Trophoblast cell (in vitro differentiated cells and primary cell): Measurements from ENCODE around the gene PRSS48.

Source experiments
- DNase-seq, 2 donors: peaks; one replicate each; pipeline ENCODE4 v3.0.0-alpha.2; 2016
- H2AFZ ChIP-seq: 2 replicates; pipeline ENCODE4 v1.6.1; 2013; ENCODE audit warnings: low read length, moderate library complexity, mild to moderate bottlenecking; ENCODE audit not compliant: insufficient read depth, poor library complexity
- H2AK5ac ChIP-seq: 2 replicates; pipeline ENCODE4 v1.6.1; 2013; ENCODE audit warnings: mild to moderate bottlenecking, low read length
- H2BK120ac ChIP-seq: 2 replicates; pipeline ENCODE4 v1.6.1; 2013; ENCODE audit warnings: low read length, mild to moderate bottlenecking, moderate library complexity; ENCODE audit not compliant: insufficient read depth, poor library complexity
- H2BK12ac ChIP-seq: 2 replicates; pipeline ENCODE4 v1.6.1; 2013; ENCODE audit warnings: mild to moderate bottlenecking, low read length, moderate library complexity
- H2BK5ac ChIP-seq: 2 replicates; pipeline ENCODE4 v1.6.1; 2013; ENCODE audit warnings: low read length, low read depth, moderate library complexity, mild to moderate bottlenecking; ENCODE audit not compliant: poor library complexity
- H3K14ac ChIP-seq: 2 replicates; pipeline ENCODE4 v1.6.1; 2013; ENCODE audit warnings: mild to moderate bottlenecking, low read length
- H3K18ac ChIP-seq: 2 replicates; pipeline ENCODE4 v1.6.1; 2013; ENCODE audit warnings: mild to moderate bottlenecking, low read length
- H3K23ac ChIP-seq: 2 replicates; pipeline ENCODE4 v1.6.1; 2013; ENCODE audit warnings: low read length
- H3K27ac ChIP-seq: 2 replicates; pipeline ENCODE4 v1.5.1; 2013; ENCODE audit warnings: low read depth, mild to moderate bottlenecking, inconsistent platforms, low read length, moderate library complexity
- H3K27me3 ChIP-seq: 2 replicates; pipeline ENCODE4 v1.6.1; 2013; ENCODE audit warnings: inconsistent platforms, mild to moderate bottlenecking, low read length, moderate library complexity; ENCODE audit not compliant: insufficient read depth
- H3K36me3 ChIP-seq, 2 experiments: 1 replicate in 1 of 2; 2 replicates in 1 of 2; pipeline ENCODE4 v1.6.1; 2013; ENCODE audit warnings: low read length in 2 of 2, mild to moderate bottlenecking in 2 of 2, moderate library complexity in 1 of 2; ENCODE audit not compliant: insufficient read depth in 2 of 2, control insufficient read depth in 1 of 2
- H3K4ac ChIP-seq: 2 replicates; pipeline ENCODE4 v1.6.1; 2013; ENCODE audit warnings: low read depth, mild to moderate bottlenecking, low read length, moderate library complexity
- H3K4me1 ChIP-seq, 2 experiments: 1 replicate in 1 of 2; 2 replicates in 1 of 2; pipeline ENCODE4 v1.6.1; 2013; ENCODE audit warnings: low read length in 2 of 2, mild to moderate bottlenecking in 2 of 2, moderate library complexity in 1 of 2; ENCODE audit not compliant: insufficient read depth in 2 of 2, control insufficient read depth in 1 of 2
- H3K4me2 ChIP-seq: 2 replicates; pipeline ENCODE4 v1.6.1; 2013; ENCODE audit warnings: inconsistent platforms, mild to moderate bottlenecking, low read length, moderate library complexity
- H3K4me3 ChIP-seq: 2 replicates; pipeline ENCODE4 v1.5.1; 2013; ENCODE audit warnings: mild to moderate bottlenecking, low read depth, low read length, inconsistent platforms
- H3K79me1 ChIP-seq: one replicate; pipeline ENCODE4 v1.6.1; 2013; ENCODE audit warnings: low read length
- H3K79me2 ChIP-seq: 2 replicates; pipeline ENCODE4 v1.6.1; 2013; ENCODE audit warnings: low read length, mild to moderate bottlenecking; ENCODE audit not compliant: control insufficient read depth, insufficient read depth, poor library complexity
- H3K9ac ChIP-seq: 2 replicates; pipeline ENCODE4 v1.6.1; 2013; ENCODE audit warnings: mild to moderate bottlenecking, low read length
- H3K9me3 ChIP-seq: 2 replicates; pipeline ENCODE4 v1.6.1; 2013; ENCODE audit warnings: low read depth, mild to moderate bottlenecking, control low read depth, inconsistent platforms, low read length; ENCODE audit not compliant: insufficient read depth
- H4K12ac ChIP-seq: 2 replicates; pipeline ENCODE4 v1.6.1; 2013; ENCODE audit warnings: low read depth, mild to moderate bottlenecking, low read length, moderate library complexity
- H4K8ac ChIP-seq: 2 replicates; pipeline ENCODE4 v1.6.1; 2013; ENCODE audit warnings: low read depth, mild to moderate bottlenecking, low read length, moderate library complexity
- H4K91ac ChIP-seq: one replicate; pipeline ENCODE4 v1.6.1; 2013; ENCODE audit warnings: low read depth, mild to moderate bottlenecking, low read length, moderate library complexity
- WGBS: extraction: QIAGEN DNeasy Blood & Tissue Kit; methylation state at CpG from one replicate; pipeline ENCODE4 v1.1.7; 2013; ENCODE audit warnings: missing lambda C conversion rate; ENCODE audit not compliant: insufficient read length, insufficient coverage; ENCODE audit errors: extremely low coverage; 5-methylcytosine and 5-hydroxymethylcytosine counted together

Gene PRSS48

DNA sequence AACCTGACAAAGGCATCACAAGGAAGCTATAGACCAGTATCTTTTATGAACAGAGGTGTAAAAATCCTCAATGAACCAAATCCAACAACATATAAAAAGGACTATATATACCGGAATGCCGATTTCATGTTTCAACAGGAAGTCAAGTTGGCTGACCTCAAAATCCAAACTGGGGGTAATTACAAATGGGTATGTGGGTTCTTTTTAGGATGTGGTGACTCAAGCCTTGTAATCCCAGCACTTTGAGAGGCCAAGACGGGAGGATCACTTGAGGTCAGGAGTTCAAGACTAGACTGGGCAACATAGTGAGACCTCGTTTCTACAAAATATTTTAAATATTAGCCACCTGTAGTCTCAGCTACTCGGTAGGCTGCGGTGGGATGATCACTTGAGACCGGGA is 10.4 kb downstream of the PRSS48 start:
- no peak overlapping the region for H3K4me3 ChIP-seq
- H3K4ac ChIP-seq, result peak overlapping the region; percentile 36
- no peak overlapping the region for H3K4me2 ChIP-seq
- no peaks in the 10 kb centered on the region for H3K79me1 ChIP-seq
- DNase-seq, result no peak
- no peak overlapping the region for H3K18ac ChIP-seq
- H3K4me1 ChIP-seq, result peaks cover 0 to 2% of the 10 kb centered on the region in 2 experiments
- H4K91ac ChIP-seq, result no peak overlapping the region
- WGBS, result no CpG with 5 or more reads among the region's 7 CpGs
- no peak overlapping the region for H3K27ac ChIP-seq
- no peaks in the 10 kb centered on the region for H3K79me2 ChIP-seq
- H2BK120ac ChIP-seq, result no peak overlapping the region
- no peak overlapping the region for H2AFZ ChIP-seq
- H2BK5ac ChIP-seq, result no peak overlapping the region
- peaks cover 0 to 2% of the 10 kb centered on the region in 2 experiments for H3K36me3 ChIP-seq
- no peak overlapping the region for H3K14ac ChIP-seq
- no peak overlapping the region for H2BK12ac ChIP-seq
- H4K12ac ChIP-seq, result no peak overlapping the region
- H3K9ac ChIP-seq, result no peak overlapping the region
- no peaks in the 10 kb centered on the region for H3K27me3 ChIP-seq
- no peak overlapping the region for H4K8ac ChIP-seq
- no peaks in the 10 kb centered on the region for H3K9me3 ChIP-seq
- no peak overlapping the region for H2AK5ac ChIP-seq
- H3K23ac ChIP-seq, result no peak overlapping the region

DNA sequence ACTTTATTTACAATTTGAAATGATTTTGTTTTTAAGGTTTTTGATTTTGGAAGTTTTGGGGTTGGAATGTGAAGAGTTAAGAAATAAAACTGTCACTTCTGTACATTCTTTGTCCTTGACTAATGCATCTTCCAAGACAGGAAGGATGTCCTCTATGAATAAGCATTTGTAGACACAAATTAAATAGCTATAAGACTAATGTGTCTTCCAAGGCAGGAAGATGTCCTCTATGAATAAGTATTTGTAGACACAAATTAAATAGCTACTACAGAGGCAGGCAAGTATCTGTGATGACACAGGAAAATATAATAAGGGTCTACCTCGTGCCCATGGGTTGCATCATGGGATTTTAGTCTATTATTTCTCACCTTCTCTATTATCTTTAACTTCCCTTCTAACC is 14.5 kb downstream of the PRSS48 start:
- H3K4me1 ChIP-seq, result no peaks in the 10 kb centered on the region
- H3K36me3 ChIP-seq, result peaks cover 2% of the 10 kb centered on the region in 2 experiments
- no peak overlapping the region for H3K9ac ChIP-seq
- no peaks in the 10 kb centered on the region for H3K27me3 ChIP-seq
- H3K79me1 ChIP-seq, result no peaks in the 10 kb centered on the region
- H3K23ac ChIP-seq, result no peak overlapping the region
- no CpG with 5 or more reads among the region's 1 CpG for WGBS
- no peak overlapping the region for H3K27ac ChIP-seq
- no peak overlapping the region for H2AFZ ChIP-seq
- H3K4me2 ChIP-seq, result no peak overlapping the region
- H2BK120ac ChIP-seq, result no peak overlapping the region
- H3K4me3 ChIP-seq, result no peak overlapping the region
- no peak for DNase-seq
- no peak overlapping the region for H2BK12ac ChIP-seq
- H3K4ac ChIP-seq, result no peak overlapping the region
- H3K14ac ChIP-seq, result no peak overlapping the region
- no peak overlapping the region for H4K91ac ChIP-seq
- H3K18ac ChIP-seq, result no peak overlapping the region
- H3K79me2 ChIP-seq, result no peaks in the 10 kb centered on the region
- no peak overlapping the region for H4K8ac ChIP-seq
- H2AK5ac ChIP-seq, result no peak overlapping the region
- H2BK5ac ChIP-seq, result no peak overlapping the region
- H3K9me3 ChIP-seq, result no peaks in the 10 kb centered on the region
- H4K12ac ChIP-seq, result no peak overlapping the region

DNA sequence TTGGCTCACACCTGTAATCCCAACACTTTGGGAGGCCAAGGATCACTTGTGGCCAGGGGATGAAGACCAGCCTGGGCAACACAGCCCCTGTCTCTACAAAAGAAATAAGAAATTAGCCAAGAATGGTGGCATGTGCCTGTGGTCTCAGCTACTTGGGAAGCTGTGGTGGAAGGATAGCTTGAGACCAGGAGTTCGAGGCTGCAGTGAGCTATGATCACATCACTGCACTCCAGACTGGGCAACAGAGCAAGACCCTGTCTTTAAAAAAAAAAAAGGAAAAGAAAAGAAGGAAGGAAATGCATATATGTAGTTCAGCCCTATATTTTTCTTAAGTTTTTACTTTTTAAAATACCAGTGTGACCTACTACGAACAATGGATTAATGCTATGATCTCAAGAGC is 15.1 kb downstream of the PRSS48 start:
- H3K4me2 ChIP-seq, result no peak overlapping the region
- no peaks in the 10 kb centered on the region for H3K4me1 ChIP-seq
- H4K12ac ChIP-seq, result no peak overlapping the region
- H3K4me3 ChIP-seq, result no peak overlapping the region
- no peak overlapping the region for H3K23ac ChIP-seq
- no peaks in the 10 kb centered on the region for H3K79me1 ChIP-seq
- H3K9ac ChIP-seq, result no peak overlapping the region
- H2BK12ac ChIP-seq, result no peak overlapping the region
- no peak overlapping the region for H2BK5ac ChIP-seq
- no peak overlapping the region for H2BK120ac ChIP-seq
- no CpG with 5 or more reads among the region's 2 CpGs for WGBS
- H4K91ac ChIP-seq, result no peak overlapping the region
- DNase-seq, result no peak
- H2AFZ ChIP-seq, result no peak overlapping the region
- H3K36me3 ChIP-seq, result peaks cover 2% of the 10 kb centered on the region in 2 experiments
- H3K27me3 ChIP-seq, result no peaks in the 10 kb centered on the region
- H3K18ac ChIP-seq, result no peak overlapping the region
- no peak overlapping the region for H3K4ac ChIP-seq
- no peaks in the 10 kb centered on the region for H3K79me2 ChIP-seq
- H3K14ac ChIP-seq, result no peak overlapping the region
- H2AK5ac ChIP-seq, result no peak overlapping the region
- H3K9me3 ChIP-seq, result no peaks in the 10 kb centered on the region
- H4K8ac ChIP-seq, result no peak overlapping the region
- no peak overlapping the region for H3K27ac ChIP-seq

DNA sequence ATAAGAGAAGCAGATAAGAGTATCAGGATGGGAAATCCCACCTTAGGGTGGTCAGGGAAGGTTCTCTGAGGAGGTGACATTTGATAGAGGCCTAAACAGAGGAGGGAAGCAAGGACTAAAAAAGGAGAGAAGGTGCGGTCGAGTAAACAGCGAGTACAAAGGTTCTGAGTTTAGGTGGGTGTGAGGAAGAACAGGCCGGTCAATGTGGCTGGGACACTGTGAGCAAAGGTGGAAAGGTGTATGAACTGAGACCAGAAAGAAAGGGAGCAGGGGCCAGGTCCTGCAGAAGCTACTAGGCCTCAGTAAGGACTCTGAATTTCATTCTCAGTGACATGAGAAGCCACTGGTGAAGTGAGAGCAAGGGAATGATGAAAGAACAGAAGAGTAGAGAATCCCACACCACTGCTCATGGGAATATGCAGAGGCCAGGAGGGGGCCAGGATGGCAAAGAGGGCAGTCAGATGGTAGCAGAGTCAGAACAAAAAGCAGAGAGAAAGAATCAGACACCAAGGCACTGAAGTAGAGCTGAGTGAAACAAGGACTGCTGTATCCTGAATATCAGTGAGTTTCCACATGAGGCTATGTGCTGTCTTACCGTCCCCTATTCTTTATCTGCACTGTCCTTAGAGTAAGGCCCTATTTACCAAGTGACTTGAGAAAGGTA is 18.0 kb downstream of the PRSS48 start:
- WGBS, result no CpG with 5 or more reads among the region's 5 CpGs

More for the DNA sequence above, 18.0 kb downstream of the PRSS48 start:
- H3K18ac ChIP-seq, result no peak overlapping the region
- no peaks in the 10 kb centered on the region for H3K79me1 ChIP-seq
- no peak overlapping the region for H3K27ac ChIP-seq
- H3K4me2 ChIP-seq, result no peak overlapping the region
- no peak overlapping the region for H2BK5ac ChIP-seq
- H4K12ac ChIP-seq, result no peak overlapping the region
- H3K23ac ChIP-seq, result peak overlapping the region; percentile 46
- H2BK120ac ChIP-seq, result no peak overlapping the region
- peaks cover 0 to 2% of the 10 kb centered on the region in 2 experiments for H3K36me3 ChIP-seq
- H3K4me1 ChIP-seq, result no peaks in the 10 kb centered on the region
- no peak overlapping the region for H2AK5ac ChIP-seq
- no peak for DNase-seq
- H3K4me3 ChIP-seq, result no peak overlapping the region
- no peak overlapping the region for H2AFZ ChIP-seq
- H4K8ac ChIP-seq, result no peak overlapping the region
- no peaks in the 10 kb centered on the region for H3K79me2 ChIP-seq
- no peaks in the 10 kb centered on the region for H3K9me3 ChIP-seq
- H2BK12ac ChIP-seq, result no peak overlapping the region
- no peaks in the 10 kb centered on the region for H3K27me3 ChIP-seq
- H3K9ac ChIP-seq, result no peak overlapping the region
- H3K4ac ChIP-seq, result no peak overlapping the region
- no peak overlapping the region for H4K91ac ChIP-seq
- H3K14ac ChIP-seq, result no peak overlapping the region
